GM18858 (cell line): ENCODE results near the gene RPL29.
A peak's percentile ranks its signal among the peaks of the same experiment; 100 is the strongest.
"Not testable (repeated sequence)": the region's sequence is repeated elsewhere in the genome, so short reads cannot be mapped to it uniquely, and the experiment has no call there.

ENCODE experiments used
- ATAC-seq: cut with Tn5 transposase; IDR thresholded peaks from one replicate; pipeline ENCODE4 v1.9.1; 2021; ENCODE audit not compliant: unreplicated experiment

RPL29 gene

DNA sequence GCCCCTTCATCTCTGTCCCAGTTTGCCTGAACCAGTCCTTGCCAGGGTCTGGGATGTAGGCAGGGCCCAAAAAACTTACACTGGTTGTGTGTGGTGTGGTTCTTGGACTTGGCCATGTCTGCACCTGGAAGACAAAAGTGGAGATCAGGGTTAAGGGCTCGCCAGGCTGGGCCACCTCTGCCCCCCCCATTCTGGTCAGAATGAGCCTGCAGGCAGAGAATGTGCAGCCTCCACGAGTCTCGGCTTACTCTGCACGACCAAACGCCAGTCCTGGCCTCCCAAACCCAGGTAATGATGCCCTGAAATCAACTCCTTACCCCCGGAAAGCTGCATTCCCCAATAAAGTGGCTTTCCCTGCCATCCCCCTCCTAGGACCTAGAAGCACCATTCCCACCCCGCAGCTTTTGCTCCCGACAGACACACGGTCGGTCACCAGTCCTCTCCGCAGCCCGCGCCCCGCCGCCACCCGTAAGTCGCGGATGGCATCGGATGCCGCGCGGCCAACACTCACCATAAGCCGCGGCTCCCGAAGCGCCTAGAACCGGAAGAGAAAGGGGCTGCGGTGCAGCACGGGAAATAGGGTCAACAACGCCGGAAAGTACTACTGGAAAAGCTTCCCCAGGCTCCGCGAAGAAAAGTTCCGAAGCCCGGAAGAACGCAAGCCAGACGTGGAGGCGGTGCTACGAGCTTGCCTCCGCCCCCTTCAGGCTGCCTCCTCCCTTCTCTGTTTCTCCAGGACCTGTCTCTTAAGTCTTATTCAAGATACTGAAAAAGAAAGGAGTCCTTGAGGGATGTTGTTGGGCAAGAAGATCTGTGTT lies at the start of gene RPL29:
TSS of gene RPL29 (minus strand) at position 550 of the 818 bp plus-strand sequence. CDS start at position 116, 434 bp downstream.
- peak; percentile 73 for ATAC-seq

DNA sequence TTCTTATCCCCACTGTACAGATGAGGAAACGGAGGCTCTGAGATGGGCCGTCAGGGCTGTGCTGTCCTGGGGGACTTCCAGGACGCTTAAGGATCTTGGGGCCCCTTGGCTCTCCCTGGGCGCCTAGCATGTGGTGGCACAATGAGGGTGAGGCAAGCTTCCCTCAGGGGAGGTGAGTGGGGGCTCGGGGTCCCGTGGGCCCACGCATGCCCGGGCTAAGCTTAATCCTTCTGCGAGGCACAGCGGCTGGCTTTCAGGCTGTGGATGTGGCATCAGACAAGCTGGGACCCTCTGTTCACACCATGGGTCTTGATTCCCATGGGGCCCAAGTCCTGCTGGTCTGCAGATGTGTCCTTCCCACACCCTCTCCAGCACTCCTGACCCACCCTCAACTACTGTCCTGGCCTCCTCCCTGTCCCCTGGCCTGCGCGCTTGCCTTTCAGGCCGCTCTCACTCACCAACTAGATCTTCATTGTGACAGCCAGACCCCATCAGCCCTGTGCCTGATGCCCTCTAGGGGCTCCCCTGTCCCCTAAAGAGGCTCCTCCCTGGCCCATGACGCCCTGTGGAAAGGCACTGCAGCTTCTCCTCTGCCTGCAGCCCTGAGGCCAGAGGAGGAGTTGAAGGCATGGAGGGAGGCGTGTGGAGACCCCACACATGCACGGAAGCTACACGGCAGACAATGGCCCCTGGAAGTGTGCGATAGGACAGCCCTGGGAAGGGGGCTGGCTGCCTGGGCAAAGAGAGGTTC lies 49.3 kb upstream of the RPL29 start:
- no peak for ATAC-seq

DNA sequence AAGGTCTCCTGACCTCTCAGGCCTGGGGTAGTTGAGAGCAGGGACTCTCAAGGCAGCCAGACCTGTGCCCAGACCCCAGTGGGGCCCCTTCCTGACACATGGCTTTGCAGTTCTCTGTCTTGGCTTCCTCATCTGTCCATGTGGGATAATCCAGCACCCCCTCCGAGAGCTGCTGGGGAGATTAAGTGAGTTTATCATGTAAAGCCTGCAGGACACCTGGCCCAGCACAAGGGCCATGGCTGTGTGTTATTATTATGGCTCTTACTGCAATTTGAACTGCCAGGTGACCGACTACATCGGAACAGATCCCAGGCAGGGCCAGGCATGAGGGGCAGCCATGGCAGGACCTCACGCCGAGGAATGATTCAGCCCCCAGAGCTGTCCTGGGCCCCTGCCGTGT lies 48.1 kb upstream of the RPL29 start:
- ATAC-seq: no peak

DNA sequence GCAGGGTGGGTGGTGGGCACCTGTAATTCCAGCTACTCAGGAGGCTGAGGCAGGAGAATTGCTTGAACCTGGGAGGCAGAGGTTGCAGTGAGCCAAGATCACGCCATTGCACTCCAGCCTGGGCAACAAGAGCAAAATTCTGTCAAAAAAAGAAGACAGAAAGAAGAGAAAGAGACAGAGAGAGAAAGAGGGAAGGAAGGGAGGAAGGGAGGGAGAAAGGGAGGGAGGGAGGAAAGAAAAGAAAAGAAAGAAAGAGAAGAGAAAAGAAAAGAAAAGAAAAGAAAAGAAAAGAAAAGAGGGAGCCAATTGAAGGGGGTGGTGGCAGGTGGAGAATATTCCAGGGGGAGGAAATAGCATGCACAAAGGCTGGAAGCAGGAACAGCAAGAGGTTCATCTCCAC lies 47.3 kb upstream of the RPL29 start:
- not testable (repeated sequence) for ATAC-seq

DNA sequence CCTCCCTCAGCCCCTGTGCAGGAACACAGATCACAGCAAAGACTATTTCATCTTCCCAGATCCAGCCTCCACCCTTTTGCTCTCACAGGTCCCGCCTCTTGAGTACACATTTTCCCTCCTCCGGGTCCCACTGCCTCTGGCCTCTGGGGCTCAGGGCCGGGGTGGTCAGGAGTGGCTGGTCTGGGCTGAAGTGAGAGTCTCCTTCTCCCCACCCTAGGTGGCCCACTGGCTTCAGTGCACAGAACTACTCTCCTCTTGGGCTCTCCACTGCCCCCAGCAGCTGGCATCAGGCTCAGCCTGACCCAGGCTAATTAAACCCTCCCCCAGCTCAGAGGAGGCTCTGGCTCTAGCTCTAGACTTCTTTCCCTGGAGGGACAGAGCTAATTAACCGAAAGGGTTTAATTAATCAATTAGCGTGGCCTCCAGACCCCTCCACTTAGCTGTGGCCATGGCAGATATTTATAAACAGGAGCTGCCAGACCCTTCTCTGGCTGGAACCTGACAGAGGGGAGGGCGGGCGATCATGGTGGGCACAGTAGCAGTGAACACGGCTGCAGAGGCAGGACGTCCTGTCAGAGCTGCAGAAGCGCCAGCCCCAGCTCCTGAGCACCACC lies 45.5 kb upstream of the RPL29 start:
- ATAC-seq: no peak

DNA sequence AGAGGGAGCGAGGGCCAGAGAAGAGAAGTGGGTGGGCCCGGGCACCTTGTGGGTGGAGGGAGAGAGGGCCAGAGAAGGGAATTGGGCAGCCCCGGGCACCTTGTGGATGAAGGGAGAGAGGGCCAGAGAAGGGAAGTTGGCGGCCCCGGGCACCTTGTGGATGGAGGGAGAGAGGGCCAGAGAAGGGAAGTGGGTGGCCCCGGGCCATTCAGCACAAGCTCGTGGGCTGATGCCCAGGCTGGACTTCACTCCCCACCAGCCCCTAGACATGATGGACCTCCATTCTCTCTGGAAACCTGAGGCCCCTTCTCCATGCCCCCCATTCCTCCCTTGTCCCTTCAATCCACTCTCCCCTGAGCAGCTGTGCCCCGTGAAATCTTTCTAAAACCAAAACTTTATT lies 44.9 kb upstream of the RPL29 start:
- ATAC-seq: no peak

DNA sequence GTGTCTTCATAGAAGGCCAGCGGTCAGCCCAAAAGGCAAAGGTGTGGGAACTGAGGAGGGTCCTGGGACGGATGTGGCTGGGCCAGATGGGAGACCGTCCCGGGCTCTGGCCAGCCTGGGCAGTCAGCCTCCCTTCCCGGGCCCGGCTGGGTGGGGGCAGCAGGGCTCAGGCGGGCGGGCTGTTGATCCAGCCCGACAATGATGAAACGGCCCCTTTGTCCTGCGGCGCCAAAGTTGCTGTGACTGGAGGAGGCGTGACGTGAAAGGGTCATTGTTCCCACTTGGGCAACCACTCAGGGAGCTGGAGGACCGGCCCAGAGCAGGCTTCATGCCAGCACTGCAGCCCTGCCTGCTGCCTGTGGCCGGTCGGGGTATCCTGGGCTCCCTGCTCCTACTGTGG lies 44.2 kb upstream of the RPL29 start:
- no peak for ATAC-seq

DNA sequence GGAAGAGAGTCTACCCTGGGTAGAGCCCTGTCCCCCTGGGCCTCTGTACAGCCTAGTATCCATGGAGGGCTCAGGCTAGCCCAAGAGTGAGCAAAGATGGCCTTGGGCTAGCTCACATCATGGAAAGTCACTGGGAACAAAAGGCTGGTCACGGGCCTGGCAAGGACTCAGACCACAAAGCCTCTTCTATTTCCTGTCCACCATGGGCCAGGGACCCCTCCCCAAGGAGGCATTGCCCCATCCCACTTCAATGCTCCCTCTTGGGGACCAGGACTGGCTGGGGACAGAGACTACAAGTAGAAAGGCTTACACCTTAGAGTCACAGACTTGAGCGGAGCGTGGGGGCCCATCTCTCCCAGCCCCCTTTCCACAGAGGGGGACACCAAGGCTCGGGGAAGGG lies 43.7 kb upstream of the RPL29 start:
- no peak for ATAC-seq

DNA sequence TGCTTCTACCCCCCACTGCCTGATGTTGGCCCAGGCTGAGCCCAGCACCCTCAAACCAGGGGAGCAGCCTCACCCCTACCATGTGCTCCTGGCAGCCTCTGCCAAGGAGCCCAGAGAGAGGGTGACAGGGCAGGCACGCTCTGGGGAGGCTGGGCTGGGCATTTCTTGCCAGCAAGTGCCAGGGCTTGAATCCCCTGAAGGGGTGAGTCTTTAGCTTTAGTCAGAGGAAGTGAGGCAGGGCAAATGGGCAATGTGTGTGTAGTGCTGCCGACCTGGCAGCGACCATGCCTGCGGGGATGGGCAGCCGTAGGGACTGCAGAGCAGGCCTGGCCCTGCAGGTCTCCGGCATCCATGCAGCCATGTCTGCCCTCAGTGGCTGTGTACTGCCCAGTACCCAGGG lies 42.5 kb upstream of the RPL29 start:
- ATAC-seq: no peak

DNA sequence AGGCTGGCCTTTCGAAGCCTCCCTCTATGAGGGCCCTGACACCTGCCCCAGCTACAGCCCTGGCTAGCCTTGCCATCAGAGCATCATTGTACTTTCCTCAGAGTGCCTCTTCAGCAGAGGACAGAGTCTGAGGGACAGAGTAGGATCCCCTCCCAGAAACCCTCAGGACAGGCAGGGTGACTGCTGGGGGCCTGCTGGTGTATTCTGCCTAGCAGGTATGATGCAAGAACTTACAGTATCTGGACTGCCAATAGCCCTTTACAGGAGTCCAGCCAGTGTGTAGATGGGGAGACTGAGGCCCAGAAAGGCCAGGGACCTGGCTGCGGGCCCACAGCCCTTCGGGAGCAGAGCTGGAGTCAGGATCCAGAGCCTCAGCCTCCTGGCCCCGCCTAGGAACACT lies 41.6 kb upstream of the RPL29 start:
- no peak for ATAC-seq

DNA sequence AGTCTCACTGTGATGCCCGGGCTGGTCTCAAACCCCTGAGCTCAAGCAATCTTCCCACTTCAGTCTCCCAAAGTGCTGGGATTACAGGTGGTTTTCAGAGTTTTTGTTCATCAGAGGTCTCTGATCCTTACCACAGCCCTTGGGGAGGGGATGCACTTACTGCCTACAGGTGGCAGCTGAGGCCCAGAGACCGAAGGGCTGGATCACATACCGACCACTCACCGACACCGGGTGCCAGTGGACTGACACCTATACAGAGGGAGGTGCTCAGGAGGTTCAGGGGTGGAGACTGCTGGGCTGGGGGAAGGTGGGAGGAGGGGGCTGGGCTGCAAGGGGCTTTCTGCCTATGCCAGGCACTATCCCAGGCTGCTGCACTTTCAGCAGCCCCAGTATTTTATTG lies 41.1 kb upstream of the RPL29 start:
- ATAC-seq: no peak

DNA sequence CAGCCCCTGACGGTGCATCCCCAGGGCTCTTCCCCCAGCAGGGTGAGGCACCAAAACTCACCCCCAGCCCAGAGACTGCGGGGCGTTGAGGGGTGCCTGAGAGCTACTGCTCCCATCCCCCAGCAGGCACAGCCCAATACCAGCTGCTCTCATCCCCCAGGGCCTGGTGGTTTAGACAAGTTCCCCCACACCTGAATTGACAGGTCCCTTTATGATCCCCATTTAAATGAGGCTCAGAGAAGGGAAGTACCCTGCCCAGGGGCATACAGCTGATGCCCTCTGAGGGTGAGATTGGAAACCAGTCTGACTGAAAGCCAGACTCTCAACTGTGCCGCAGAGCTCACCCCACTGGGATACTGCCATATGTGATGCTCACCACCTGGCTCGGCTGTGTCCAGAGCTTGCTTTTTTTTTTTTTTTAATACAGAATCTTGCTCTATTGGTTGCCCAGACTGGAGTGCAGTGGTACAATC lies 40.6 kb upstream of the RPL29 start:
- peak; percentile 68 for ATAC-seq

DNA sequence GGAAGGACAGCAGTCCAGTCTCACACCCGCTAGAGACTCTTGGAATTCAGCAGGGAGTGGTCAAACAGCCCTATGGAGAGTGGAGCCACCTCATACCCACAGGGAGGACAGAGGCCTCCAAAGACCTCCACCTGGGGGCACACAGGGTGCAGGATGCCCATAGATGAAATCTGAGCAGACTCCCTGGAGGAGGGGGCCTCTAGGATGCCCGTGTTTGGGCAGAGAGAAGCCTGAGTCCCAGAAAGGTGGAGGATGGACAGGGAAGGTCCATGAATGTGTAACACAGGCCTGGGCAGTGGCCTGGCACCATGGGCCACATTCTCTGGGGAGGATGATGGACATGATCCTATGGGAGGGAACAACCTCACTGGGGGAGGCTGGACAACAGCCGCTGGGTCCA lies 39.0 kb upstream of the RPL29 start:
- no peak for ATAC-seq

DNA sequence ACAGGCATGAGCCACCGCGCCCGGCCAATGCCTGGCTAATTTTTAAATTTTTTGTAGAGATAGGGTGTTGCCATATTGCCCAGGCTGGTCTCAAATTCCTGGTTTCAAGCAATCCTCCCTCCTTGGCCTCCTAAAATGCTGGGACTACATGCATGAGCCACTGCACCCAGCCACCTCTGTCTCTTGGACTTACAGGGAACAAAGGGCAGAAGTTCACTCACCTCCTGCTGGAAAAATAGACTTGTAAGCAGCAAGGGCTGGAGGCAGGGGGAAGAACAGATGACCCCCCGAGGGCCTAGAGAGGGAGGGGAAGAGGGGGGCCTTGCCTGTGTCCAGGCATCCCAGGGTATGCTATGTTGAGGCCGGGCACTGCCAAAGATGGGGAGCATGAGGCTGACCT lies 38.5 kb upstream of the RPL29 start:
- no peak for ATAC-seq

DNA sequence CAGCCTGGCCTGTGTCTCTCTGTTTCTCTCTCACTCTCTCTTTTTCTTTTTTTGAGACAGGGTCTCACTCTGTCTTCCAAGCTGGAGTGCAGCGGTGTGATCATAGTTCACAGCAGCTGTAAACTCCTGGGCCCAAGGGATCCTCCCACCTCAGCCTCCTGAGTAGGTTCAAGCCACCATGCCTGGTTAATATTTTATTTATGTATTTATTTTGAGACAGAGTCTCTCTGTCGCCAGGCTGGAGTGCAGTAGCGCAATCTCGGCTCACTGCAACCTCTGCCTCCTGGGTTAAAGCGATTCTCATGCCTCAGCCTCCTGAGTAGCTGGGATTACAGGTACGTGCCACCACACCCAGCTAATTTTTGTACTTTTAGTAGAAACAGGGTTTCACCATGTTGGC lies 38.1 kb upstream of the RPL29 start:
- not testable (repeated sequence) for ATAC-seq

DNA sequence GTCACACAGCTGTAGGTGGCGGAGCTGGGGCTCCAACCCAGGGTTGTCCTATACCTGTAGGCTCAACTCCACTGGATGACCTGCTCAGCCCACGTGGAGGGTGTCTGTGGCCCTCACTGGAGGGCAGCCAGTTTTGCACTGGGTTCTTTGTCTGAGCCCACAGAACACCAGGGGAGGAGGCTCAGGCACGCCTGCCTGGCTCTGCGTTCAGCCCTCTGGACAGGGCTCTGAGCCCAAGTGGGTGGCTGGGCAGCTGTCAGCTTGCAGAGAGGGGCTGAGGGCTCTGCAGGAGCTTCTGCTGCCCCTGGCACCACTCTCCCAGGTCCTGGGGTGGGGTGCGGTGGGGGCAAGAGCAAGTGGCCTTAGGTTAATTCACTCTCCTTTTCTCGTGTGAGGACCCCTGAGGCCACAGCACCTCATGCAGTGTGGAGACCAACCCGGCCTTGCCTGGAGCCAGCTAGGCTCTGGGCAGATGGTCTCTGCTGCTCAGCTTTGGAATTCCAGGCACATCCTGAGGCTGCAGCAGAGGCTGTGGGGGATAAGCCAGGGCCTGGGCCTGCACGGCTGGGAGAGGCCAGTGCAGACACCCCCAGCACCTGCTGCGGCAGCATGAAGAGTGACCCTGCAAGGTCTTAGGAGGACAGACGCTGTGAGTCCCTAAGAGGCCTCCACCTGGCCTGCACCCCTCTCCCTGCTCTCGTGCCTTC lies 37.2 kb upstream of the RPL29 start:
- ATAC-seq: no peak

DNA sequence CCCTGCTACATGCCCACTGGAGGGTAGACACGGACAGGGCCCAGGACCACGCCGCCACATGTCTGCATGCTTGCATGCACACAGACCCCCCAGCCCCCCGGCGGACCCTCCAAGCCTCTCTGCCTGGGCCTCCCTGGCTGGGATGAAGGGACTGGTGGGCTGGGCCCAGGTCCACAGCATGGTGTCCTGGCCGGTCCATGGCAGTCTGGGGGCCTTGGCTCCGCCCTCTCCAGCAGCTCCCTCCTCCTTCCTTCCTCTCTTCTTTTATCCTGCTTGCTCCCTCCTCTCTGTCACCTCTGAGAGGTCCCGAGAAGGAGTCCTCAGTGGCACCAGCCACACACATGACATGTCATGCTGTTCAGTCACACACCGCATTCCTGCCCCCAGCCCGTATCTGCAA lies 36.2 kb upstream of the RPL29 start:
- no peak for ATAC-seq

DNA sequence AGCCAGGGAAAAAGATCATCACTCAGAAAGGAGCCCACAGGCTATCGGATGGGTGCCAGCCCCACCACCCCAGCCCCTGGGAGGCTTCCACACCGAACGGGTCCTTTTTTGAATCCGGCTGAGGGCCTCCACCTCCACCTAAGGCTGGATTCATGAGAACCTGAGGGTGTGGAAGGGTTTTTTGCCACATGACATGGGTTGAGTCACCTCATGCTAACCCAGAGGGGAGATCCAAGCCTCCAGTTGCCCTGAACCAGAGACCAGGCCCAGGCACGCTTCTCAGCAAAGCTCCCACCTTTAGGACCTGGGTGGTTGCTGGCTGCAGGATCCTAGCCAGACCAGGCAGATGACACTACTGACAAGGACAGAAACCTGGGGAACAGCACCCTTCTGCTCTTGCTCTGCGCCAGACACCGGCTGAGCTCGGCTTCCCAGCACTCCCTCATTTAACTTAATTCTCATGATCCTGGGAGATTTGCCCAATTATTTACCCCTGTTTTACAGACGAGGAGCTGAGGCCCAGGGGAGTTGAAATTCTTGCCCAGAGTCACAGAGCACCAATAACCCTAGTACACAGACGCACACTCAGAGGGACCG lies 35.1 kb upstream of the RPL29 start:
- ATAC-seq: no peak

DNA sequence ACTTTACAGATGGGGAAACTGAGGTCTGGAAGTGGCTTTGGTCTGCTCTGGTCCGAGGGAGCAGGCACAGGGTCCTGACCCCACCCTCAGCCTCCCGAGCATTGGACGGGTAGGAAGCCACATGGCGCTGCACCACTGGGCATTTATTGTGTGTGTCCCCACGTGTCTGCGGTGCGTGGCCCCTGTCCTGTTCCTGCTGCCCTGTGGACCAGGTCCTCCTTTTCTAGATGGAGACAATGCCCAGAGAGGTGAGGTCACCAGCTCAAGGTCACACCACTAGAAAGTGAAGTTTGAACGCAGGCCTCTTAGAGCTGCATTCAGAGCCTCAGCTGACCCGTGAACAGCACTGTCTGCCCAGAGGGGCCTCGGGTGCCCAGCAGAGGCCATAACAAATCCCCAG lies 33.8 kb upstream of the RPL29 start:
- ATAC-seq: no peak

DNA sequence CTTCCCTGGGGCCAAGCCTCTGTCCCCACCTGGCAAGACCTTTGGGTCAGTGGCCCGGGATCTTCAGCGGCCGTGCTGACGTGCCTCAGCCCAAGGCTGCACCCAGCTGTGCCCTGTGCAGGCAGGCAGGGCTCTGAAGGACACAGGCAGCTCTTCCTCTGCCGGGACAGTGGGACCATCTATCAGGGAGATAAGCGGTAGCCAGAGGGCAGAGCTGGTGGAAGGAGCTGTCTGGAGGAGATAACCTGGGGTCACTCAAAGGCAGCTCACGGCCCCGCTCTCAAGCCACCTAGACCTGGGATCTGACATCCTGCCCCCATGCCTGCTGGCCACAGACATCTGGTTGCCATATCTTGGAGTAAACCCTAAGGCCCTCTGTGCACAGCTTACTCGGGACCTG lies 33.4 kb upstream of the RPL29 start:
- ATAC-seq: no peak

DNA sequence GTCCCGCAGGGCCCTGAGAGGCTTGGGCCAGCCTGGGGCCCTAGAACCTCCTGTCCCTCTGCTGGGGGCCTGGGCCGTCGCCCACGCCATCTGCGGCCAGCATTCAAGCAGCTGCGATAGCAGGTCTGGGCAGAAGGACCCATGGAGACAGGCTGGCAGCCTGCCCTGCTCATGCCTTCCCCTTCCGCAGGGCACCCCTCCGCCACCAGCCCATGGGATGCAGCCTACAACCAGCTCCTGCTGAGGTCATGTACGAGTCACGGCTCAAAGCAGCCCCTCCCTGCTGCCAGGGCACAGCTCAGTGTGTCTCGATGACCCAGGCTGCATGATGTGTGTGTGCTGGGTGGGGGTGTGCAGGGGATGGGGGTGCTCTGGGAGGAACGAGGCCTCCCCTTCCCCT lies 32.9 kb upstream of the RPL29 start:
- no peak for ATAC-seq
